ENCODE data around the gene HPDL.

HPDL gene

GRCh38 chr1:45325851-45326506 lies 716 bp upstream of the HPDL start:
- no peak for DNase-seq

GRCh38 chr1:45327644-45328515 lies 1.2 kb downstream of the HPDL start:
- no peak for DNase-seq

- DNase-seq: no peak
Measured at GRCh38 chr1:45328680-45329079, 2.0 kb downstream of the HPDL start.

GRCh38 chr1:45329445-45329844 lies 2.8 kb downstream of the HPDL start:
- DNase-seq: no peak

GRCh38 chr1:45331436-45332345 lies 5.0 kb downstream of the HPDL start:
- no peak for DNase-seq

- DNase-seq: no peak
Measured at GRCh38 chr1:45332346-45332720, 5.6 kb downstream of the HPDL start.

- DNase-seq: no peak
Measured at GRCh38 chr1:45334308-45335245, 7.9 kb downstream of the HPDL start.

GRCh38 chr1:45335855-45336324 lies 9.2 kb downstream of the HPDL start:
- no peak for DNase-seq

GRCh38 chr1:45337630-45338325 lies 11.1 kb downstream of the HPDL start:
- no peak for DNase-seq

GRCh38 chr1:45339789-45340558 lies 13.3 kb downstream of the HPDL start, which contains the start of the genes MUTYH and TOE1:
MUTYH (minus strand) TSS chr1:45340440; CDS start chr1:45334505, 5,935 bp downstream.
TOE1 (plus strand) TSS chr1:45340170; CDS start chr1:45340253, 83 bp downstream.
- DNase-seq: peak; percentile 86

- no peak for DNase-seq
Measured at GRCh38 chr1:45340816-45341466, 14.2 kb downstream of the HPDL start.

GRCh38 chr1:45344499-45344898 lies 17.8 kb downstream of the HPDL start:
- DNase-seq: no peak

GRCh38 chr1:45345014-45345413 lies 18.3 kb downstream of the HPDL start:
- no peak for DNase-seq

- no peak for DNase-seq
Measured at GRCh38 chr1:45346473-45346872, 19.8 kb downstream of the HPDL start.

- no peak for DNase-seq
Measured at GRCh38 chr1:45348020-45348419, 21.3 kb downstream of the HPDL start.

- no peak for DNase-seq
Measured at GRCh38 chr1:45348609-45348965, 21.9 kb downstream of the HPDL start.

- no peak for DNase-seq
Measured at GRCh38 chr1:45348966-45349677, 22.4 kb downstream of the HPDL start.

GRCh38 chr1:45351508-45351907 lies 24.8 kb downstream of the HPDL start:
- no peak for DNase-seq

GRCh38 chr1:45353685-45354084 lies 27.0 kb downstream of the HPDL start:
- DNase-seq: no peak

Data from COR-L47 (cell line).